ENCODE data around the gene ARGLU1.

GRCh38 chr13:106570299-106570852 lies 2.4 kb upstream of the ARGLU1 start:
- no peak for TF ChIP-seq CTCF (IDR thresholded peaks at IDR 0.05)
- no peak for TF ChIP-seq POLR2A (IDR thresholded peaks at IDR 0.05)

All from adrenal gland (tissue), 5 donors.